Psoas muscle (tissue), 8 donors: ENCODE results near the gene TUFM. TPM values are rescaled to one million over a fixed set of nuclear protein-coding genes. Genes with fewer than 3 reads are reported as not detected.

ENCODE experiments used
- ATAC-seq, 4 donors: fragments of 200-7000 bp; cut with Tn5 transposase; one replicate each; pipeline ENCODE4 v1.9.1; 2020; ENCODE audit warnings: moderate library complexity in 3 of 4, mild to moderate bottlenecking in 2 of 4
- DNase-seq, 2 donors: peaks; one replicate each; pipeline ENCODE4 v3.0.0-alpha.2; 2020
- H3K27ac ChIP-seq: fragments of 200-600 bp; one replicate; pipeline ENCODE4 v1.8.0; 2022
- H3K27me3 ChIP-seq, 3 donors: fragments of 200-600 bp in 1 of 3; one replicate each; pipeline versions ENCODE4 v1.6.1 to v1.8.0; 2013 to 2022; ENCODE audit warnings: low read length in 2 of 3, mild to moderate bottlenecking in 2 of 3, moderate library complexity in 1 of 3; ENCODE audit not compliant: insufficient read depth in 3 of 3
- H3K36me3 ChIP-seq, 2 donors: fragments of 200-600 bp in 1 of 2; one replicate each; pipeline versions ENCODE4 v1.6.1 to v1.8.0; 2013 to 2022; ENCODE audit warnings: low read depth in 1 of 2, mild to moderate bottlenecking in 1 of 2, moderate library complexity in 1 of 2; ENCODE audit not compliant: insufficient read depth in 1 of 2
- H3K4me1 ChIP-seq: fragments of 200-600 bp; one replicate; pipeline ENCODE4 v1.8.0; 2022
- H3K4me3 ChIP-seq: fragments of 200-600 bp; one replicate; pipeline ENCODE4 v1.8.0; 2022; ENCODE audit warnings: mild to moderate bottlenecking
- H3K9me3 ChIP-seq: fragments of 200-600 bp; one replicate; pipeline ENCODE4 v1.8.0; 2022
- CTCF ChIP-seq: fragments of 200-600 bp; IDR thresholded peaks from one replicate; pipeline ENCODE4 v1.8.0; 2022; ENCODE audit warnings: antibody characterized with exemption
- WGBS, 3 donors: extraction: QIAGEN DNeasy Blood & Tissue Kit; methylation state at CpG; one replicate each; pipeline versions ENCODE4 v1.1.6 to v1.1.7; 2013; 5-methylcytosine and 5-hydroxymethylcytosine counted together
- intact Hi-C, 2 donors: fragments of 100-400 bp; cut with DNase I; formaldehyde crosslinking; loops; one replicate each; pipeline versions ENCODE4 v1.11.0 to v1.14.2; 2022
- polyA plus RNA-seq, 3 donors: library from polyadenylated mRNA; stranded (reverse); fragments of 200-250 nt; gene quantifications; one replicate each; pipeline ENCODE4 v1.2.3, GENCODE V29; 2013
- total RNA-seq, 4 donors: library from RNA; stranded (reverse); fragmentation: NEBNext Ultra II Directional in 2 of 4; extraction: Animal tissue kit (Norgen Biotek cat#: 25700) in 2 of 4; gene quantifications; one replicate each; pipeline versions ENCODE4 v1.2.1 to v1.2.4, GENCODE V29; 2021 to 2023
- donor health status: healthy with polysubstance abuse.
- donor health status: DM: no; HTN: no; CAD: no; lungs with moderate emphysema.
- donor health status: Bipolar disorder and iron deficiency.
- donor health status: healthy.
- donor health status: DM: yes; HTN: yes; CAD: no.
- donor health status: DM: no; HTN: no; CAD: no.
- donor health status: DM: no; HTN: no; CAD: no.
- donor health status: DM: yes; HTN: yes; CAD: no.

The TUFM gene
- total and polyA plus RNA-seq, 7 donors: 155 to 355 (median 211) TPM

GRCh38 chr16:28858421-28858820, 12.3 kb upstream of the TUFM start:
- H3K27ac ChIP-seq: no peak overlapping the region
- no peaks in the 10 kb centered on the region for H3K4me1 ChIP-seq
- no peaks in the 10 kb centered on the region for H3K27me3 ChIP-seq
- ATAC-seq (no peak), DNase-seq (no peak)
- TF ChIP-seq CTCF: no peak
- no peaks in the 10 kb centered on the region for H3K36me3 ChIP-seq
- no peaks in the 10 kb centered on the region for H3K9me3 ChIP-seq
- no peak overlapping the region for H3K4me3 ChIP-seq
- intact Hi-C loops: no loop called here
- 91 to 96% (median 92%) methylated on average over 8 of the region's 8 CpGs for WGBS, 3 donors

DNA sequence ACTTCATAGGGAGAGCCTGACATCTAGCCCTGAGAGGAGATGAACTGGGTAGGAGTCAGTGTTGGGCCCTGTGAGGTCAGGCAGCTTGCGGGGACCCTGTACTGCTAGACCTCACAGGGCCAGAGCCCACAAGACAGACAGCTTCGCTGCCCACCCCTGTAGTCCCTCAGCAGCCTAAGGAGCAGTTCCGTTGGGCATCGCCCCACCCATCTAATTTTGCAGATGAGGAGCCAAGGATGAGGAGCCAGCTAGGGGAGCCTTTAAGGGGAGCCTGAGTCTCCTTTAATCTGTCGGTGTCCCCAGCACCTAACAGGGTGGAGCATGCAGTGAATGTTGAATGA, 755 bp upstream of the TUFM start:
- Histone ChIP-seq H3K4me1 (peaks cover 19% of the 10 kb centered on the region), H3K27me3 (no peaks in the 10 kb centered on the region), H3K9me3 (no peaks in the 10 kb centered on the region), H3K4me3 (peak overlapping the region; percentile 95), H3K27ac (peak overlapping the region; percentile 89), H3K36me3 (peaks cover 6 to 42% of the 10 kb centered on the region in 2 donors)
- 9 to 14% (median 13%) methylated on average over 5 of the region's 5 CpGs for WGBS, 3 donors
- no peak for TF ChIP-seq CTCF
- DNase-seq (peak in 1 of 2 donors; percentile 50), ATAC-seq (peak; percentile 4 to 24 (median 8))
- intact Hi-C loops: loop anchor here in 1 of 2 donors (1.0 to 5.0 kb wide), 3 partner anchors 16 to 100 kb away; partner anchors contain the start of genes ATXN2L and SH2B1

DNA sequence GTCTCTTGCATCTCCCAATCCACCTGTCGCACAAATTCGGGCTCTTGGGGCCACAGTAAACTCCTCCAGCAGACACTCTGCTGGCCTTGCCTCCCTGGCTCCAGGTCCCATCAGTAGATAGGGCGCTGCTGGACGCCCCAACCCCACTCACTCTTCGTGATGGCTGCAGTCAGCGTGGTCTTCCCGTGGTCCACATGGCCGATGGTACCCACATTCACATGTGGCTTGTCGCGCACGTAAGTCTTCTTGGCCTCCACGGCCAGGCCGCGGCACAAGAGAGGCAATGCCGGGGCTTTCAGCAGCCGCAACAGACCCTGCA, 428 bp downstream of the TUFM start:
- Histone ChIP-seq H3K27ac (peak overlapping the region; percentile 89), H3K4me1 (peaks cover 19% of the 10 kb centered on the region), H3K36me3 (peaks cover 6 to 49% of the 10 kb centered on the region in 2 donors), H3K9me3 (no peaks in the 10 kb centered on the region), H3K27me3 (no peaks in the 10 kb centered on the region), H3K4me3 (peak overlapping the region; percentile 95)
- peak in 1 of 4 donors; percentile 0 for ATAC-seq
- WGBS, 3 donors: 1% methylated on average over 16 of the region's 16 CpGs
- intact Hi-C loops: loop anchor here (1.0 to 5.0 kb wide), 4 partner anchors 18 to 102 kb away; partner anchors contain the start of genes ATXN2L (in 1 of the 2) and SH2B1 (in 1 of the 2)
- no peak for DNase-seq
- TF ChIP-seq CTCF: no peak

DNA sequence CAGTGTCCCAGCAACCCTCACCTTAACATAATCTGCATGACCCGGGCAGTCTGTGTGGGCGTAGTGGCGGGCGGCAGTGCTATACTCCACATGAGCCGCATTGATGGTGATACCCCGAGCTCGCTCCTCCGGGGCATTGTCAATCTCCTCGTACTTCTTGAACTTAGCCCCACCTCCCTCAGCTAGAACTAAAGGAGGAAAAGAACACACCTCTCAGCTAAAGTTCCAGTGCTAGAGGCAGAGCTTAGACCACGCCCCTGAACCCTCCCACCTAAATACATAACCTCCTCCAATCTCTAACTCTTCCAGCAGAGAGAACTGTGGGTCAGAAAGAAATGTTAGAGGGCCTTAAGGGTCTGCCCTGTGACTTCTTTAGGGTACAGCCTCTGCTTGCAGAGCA, 855 bp downstream of the TUFM start:
- intact Hi-C loops: loop anchor here (2.0 to 5.0 kb wide), 2 partner anchors 20 to 102 kb away; no protein-coding TSS in a partner anchor
- Histone ChIP-seq H3K9me3 (no peaks in the 10 kb centered on the region), H3K36me3 (peaks cover 6 to 49% of the 10 kb centered on the region in 2 donors), H3K4me1 (peaks cover 19% of the 10 kb centered on the region), H3K4me3 (peak overlapping the region; percentile 95), H3K27ac (peak overlapping the region; percentile 89), H3K27me3 (no peaks in the 10 kb centered on the region)
- DNase-seq (no peak), ATAC-seq (no peak)
- no peak for TF ChIP-seq CTCF
- 54 to 57% (median 56%) methylated on average over 10 of the region's 10 CpGs for WGBS, 3 donors
